G401.6 (cell line): ENCODE measurements around the gene SLC25A41.
"Not testable (repeated sequence)": the region's sequence is repeated elsewhere in the genome, so short reads cannot be mapped to it uniquely, and the experiment has no call there.

Experiments
- FAIRE-seq: peaks from 2 replicates; lab custom pipeline; 2012; peaks lifted over from hg19 to GRCh38; lab: Jason Lieb, UNC

SLC25A41 gene

GRCh38 chr19:6409346-6409745, 24.2 kb downstream of the SLC25A41 start:
- no peak for FAIRE-seq

GRCh38 chr19:6406401-6406800, 27.2 kb downstream of the SLC25A41 start:
- FAIRE-seq: peak; percentile 83

GRCh38 chr19:6402837-6403608, 30.5 kb downstream of the SLC25A41 start:
- no peak for FAIRE-seq

- FAIRE-seq: no peak
These were observed 31.5 kb downstream of the SLC25A41 start for GRCh38 chr19:6402058-6402457.

- not testable (repeated sequence) for FAIRE-seq
These were observed 33.3 kb downstream of the SLC25A41 start for GRCh38 chr19:6400062-6400944.

- no peak for FAIRE-seq
These were observed 37.3 kb downstream of the SLC25A41 start for GRCh38 chr19:6396305-6396704.

GRCh38 chr19:6394831-6395230, 38.7 kb downstream of the SLC25A41 start:
- FAIRE-seq: no peak

GRCh38 chr19:6393983-6394412, 39.6 kb downstream of the SLC25A41 start:
- FAIRE-seq: no peak

- peak; percentile 96 for FAIRE-seq
These were observed 40.2 kb downstream of the SLC25A41 start, which contains the start of gene GTF2F1 for GRCh38 chr19:6393074-6393982. Gene GTF2F1 (minus strand): TSS chr19:6393164. CDS start chr19:6392995, 169 bp downstream.

GRCh38 chr19:6392221-6393073, 41.1 kb downstream of the SLC25A41 start:
- FAIRE-seq: no peak

- FAIRE-seq: no peak
These were observed 46.2 kb downstream of the SLC25A41 start for GRCh38 chr19:6387372-6387771.

- FAIRE-seq: no peak
These were observed 49.2 kb downstream of the SLC25A41 start for GRCh38 chr19:6384381-6384780.

- no peak for FAIRE-seq
These were observed 50.4 kb downstream of the SLC25A41 start for GRCh38 chr19:6383188-6383587.

- FAIRE-seq: no peak
These were observed 52.4 kb downstream of the SLC25A41 start for GRCh38 chr19:6381030-6381750.

GRCh38 chr19:6379744-6380143, 53.8 kb downstream of the SLC25A41 start:
- no peak for FAIRE-seq

GRCh38 chr19:6378486-6378885, 55.1 kb downstream of the SLC25A41 start:
- FAIRE-seq: no peak

- peak; percentile 41 for FAIRE-seq
These were observed 55.5 kb downstream of the SLC25A41 start for GRCh38 chr19:6378041-6378440.

- FAIRE-seq: no peak
These were observed 56.9 kb downstream of the SLC25A41 start for GRCh38 chr19:6376512-6377190.
